Activated naive CD8-positive, alpha-beta T cell treated with anti-CD3 and anti-CD28 coated beads, Interleukin-2, amount 50 U/mL, for 24 hours (primary cell): Measurements from ENCODE around the gene ATXN7L2.
A peak's percentile ranks its signal among the peaks of the same experiment; 100 is the strongest.

ENCODE experiments used
- ATAC-seq: fragments of 150-1000 bp; cut with Tn5 transposase; one replicate; pipeline ENCODE4 v1.10.0; 2021
- DNase-seq: peaks from one replicate; pipeline ENCODE4 v3.0.0; 2021
- H3K27ac Mint-ChIP-seq: one replicate; pipeline ENCODE4 v1.8.0; 2021; ENCODE audit warnings: mild to moderate bottlenecking, mixed read lengths
- H3K27me3 Mint-ChIP-seq: one replicate; pipeline ENCODE4 v1.8.0; 2021; ENCODE audit warnings: mixed read lengths
- H3K36me3 Mint-ChIP-seq: one replicate; pipeline ENCODE4 v1.8.0; 2021; ENCODE audit warnings: low read depth, mixed read lengths
- H3K4me1 Mint-ChIP-seq: one replicate; pipeline ENCODE4 v1.8.0; 2021; ENCODE audit warnings: mixed read lengths
- H3K4me3 Mint-ChIP-seq: one replicate; pipeline ENCODE4 v1.8.0; 2021; ENCODE audit warnings: mild to moderate bottlenecking, moderate library complexity, mixed read lengths
- H3K9me3 Mint-ChIP-seq: one replicate; pipeline ENCODE4 v1.8.0; 2021; ENCODE audit warnings: mixed read lengths

Gene ATXN7L2

DNA sequence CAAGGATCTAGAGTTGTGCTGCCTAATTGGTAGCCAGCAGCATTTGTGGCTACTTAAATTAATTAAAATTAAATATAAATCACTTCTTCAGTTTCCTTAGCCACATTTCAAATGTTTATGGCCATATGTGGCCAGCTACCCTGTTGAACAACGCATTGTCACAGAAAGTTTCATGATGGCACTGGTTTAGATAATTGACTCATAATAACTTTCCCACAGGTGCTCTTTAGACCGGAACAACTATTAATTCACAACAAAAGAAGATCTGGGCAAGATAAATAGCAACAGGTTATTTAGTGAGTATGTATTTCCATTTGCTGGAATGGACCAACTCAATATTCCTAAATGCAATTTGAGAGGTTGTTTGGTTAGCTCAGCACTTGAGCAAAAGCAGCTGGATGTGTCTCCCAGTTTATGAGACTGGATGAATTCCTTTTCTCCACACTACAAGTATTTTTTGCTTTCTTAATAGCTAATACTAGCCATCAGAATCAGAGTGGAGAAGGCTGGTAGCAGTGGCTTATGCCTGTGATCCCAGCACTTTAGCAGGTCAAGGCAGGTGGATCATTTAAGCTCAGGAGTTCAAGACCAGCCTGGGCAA is 29.5 kb downstream of the ATXN7L2 start:
- DNase-seq (no peak), ATAC-seq (no peak)
- H3K27me3 Mint-ChIP-seq, result no peaks in the 10 kb centered on the region
- no peaks in the 10 kb centered on the region for H3K36me3 Mint-ChIP-seq
- no peaks in the 10 kb centered on the region for H3K9me3 Mint-ChIP-seq
- no peak overlapping the region for H3K4me3 Mint-ChIP-seq
- peaks cover 24% of the 10 kb centered on the region for H3K4me1 Mint-ChIP-seq
- no peak overlapping the region for H3K27ac Mint-ChIP-seq

DNA sequence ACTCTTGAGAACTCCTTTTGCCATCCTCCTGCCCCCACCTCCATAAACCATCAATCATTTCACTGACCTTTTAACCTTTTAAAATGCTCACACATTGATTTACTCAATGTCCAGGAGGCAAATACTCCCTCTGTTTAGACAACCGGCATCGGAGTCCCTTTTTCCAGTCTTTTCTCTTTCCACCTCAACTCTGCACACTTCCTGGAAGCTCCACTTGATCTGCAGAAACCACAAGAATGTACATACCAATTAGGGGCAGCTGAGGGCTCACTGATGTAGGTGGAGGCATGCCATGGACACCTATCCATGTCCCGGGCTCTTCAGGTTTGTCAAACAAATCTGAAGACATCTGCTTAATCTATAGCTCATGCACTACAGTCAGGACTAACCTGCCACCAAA is 31.1 kb downstream of the ATXN7L2 start:
- no peaks in the 10 kb centered on the region for H3K27me3 Mint-ChIP-seq
- H3K4me3 Mint-ChIP-seq, result no peak overlapping the region
- H3K36me3 Mint-ChIP-seq, result no peaks in the 10 kb centered on the region
- ATAC-seq (no peak), DNase-seq (no peak)
- no peaks in the 10 kb centered on the region for H3K9me3 Mint-ChIP-seq
- no peak overlapping the region for H3K27ac Mint-ChIP-seq
- H3K4me1 Mint-ChIP-seq, result peaks cover 13% of the 10 kb centered on the region

DNA sequence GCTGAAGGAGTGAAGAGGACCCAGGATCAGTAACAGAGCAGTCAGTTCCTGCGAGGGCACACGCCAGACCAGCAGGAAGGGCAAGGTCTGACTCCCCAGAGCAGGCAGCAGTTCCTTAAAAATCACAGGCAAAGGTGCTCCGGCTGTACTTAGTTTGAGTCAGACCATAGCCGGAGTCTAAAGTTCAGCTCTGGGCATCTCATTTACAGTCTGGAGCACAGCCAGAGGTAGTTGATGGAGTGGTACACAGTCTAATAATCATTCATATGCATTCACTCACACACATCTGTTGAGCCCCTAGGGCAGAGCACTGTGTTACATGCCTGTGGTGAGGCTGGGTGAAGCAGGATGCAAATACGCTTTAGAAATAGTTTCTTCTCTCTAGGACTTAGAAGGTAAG is 33.2 kb downstream of the ATXN7L2 start:
- DNase-seq (no peak), ATAC-seq (no peak)
- Mint-ChIP-seq H3K9me3 (no peaks in the 10 kb centered on the region), H3K27ac (no peak overlapping the region), H3K4me3 (no peak overlapping the region), H3K27me3 (no peaks in the 10 kb centered on the region), H3K36me3 (no peaks in the 10 kb centered on the region), H3K4me1 (peaks cover 4% of the 10 kb centered on the region)

DNA sequence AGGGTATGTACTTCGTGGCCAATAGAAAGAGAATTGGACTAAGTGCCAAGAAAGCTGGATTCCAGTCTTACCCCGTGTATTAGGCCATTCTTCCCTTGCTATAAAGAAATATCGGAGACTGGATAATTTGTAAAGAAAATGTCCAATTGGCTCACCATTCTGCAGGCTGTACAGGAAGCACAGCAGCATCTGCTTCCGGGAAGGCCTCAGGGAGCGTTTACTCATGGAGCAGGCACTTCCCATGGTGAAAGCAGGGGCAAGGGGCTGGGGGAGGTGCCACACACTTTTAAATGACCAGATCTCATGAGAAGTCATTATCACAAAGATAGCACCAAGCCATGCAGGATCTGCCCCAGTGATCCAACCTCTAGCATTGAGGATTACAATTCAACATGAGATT is 33.6 kb downstream of the ATXN7L2 start:
- peaks cover 4% of the 10 kb centered on the region for H3K4me1 Mint-ChIP-seq
- H3K9me3 Mint-ChIP-seq, result no peaks in the 10 kb centered on the region
- no peak for DNase-seq
- ATAC-seq, result no peak
- H3K4me3 Mint-ChIP-seq, result no peak overlapping the region
- H3K36me3 Mint-ChIP-seq, result no peaks in the 10 kb centered on the region
- no peak overlapping the region for H3K27ac Mint-ChIP-seq
- no peaks in the 10 kb centered on the region for H3K27me3 Mint-ChIP-seq

DNA sequence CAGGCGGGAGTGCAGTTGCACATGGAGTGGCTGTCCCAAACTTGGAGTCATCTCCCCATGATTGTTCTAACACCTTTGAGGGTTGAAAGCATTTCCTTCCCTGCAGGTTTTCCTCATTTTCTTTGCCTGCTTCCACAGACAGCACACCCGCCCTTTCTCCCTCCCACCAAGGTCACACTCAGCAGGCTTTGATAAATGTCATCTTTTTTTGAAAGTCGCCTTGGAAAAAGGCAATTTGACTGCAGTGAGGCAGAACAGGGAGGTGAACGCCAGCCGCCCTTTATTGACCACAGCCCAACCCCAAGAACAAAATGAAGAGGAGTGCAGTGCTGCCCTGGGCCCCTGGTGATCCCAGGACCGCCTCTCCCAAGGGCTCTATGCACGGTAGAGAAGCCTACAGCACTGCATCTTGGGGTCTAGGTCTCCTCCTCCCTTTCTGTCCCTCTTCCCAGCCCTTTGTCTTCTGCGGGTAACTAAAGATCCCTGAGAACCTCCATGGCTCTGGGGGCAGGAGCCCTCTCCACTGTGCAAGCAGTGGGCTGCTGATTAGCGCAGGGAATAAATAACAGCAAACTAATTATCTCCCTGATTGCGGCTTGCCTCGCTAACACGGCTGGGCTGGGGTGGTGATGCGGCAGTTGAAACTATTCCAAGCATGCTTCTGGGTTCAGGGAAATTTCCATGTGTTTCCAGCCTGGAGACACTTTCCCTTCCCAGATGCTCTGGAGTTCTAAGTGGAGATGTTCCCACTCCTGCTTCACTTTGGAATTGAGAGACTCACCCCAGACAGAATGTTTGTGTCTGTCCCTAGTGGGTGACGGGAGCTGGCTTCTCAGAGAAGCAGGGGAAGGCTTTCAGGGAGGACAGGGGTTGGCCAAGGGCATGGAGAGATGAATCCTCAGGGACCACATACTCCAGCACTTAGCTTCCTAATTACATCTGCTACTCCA is 37.6 kb downstream of the ATXN7L2 start:
- no peaks in the 10 kb centered on the region for H3K36me3 Mint-ChIP-seq
- DNase-seq (no peak), ATAC-seq (no peak)
- no peaks in the 10 kb centered on the region for H3K9me3 Mint-ChIP-seq
- no peak overlapping the region for H3K27ac Mint-ChIP-seq
- no peaks in the 10 kb centered on the region for H3K27me3 Mint-ChIP-seq
- no peak overlapping the region for H3K4me3 Mint-ChIP-seq
- no peaks in the 10 kb centered on the region for H3K4me1 Mint-ChIP-seq

DNA sequence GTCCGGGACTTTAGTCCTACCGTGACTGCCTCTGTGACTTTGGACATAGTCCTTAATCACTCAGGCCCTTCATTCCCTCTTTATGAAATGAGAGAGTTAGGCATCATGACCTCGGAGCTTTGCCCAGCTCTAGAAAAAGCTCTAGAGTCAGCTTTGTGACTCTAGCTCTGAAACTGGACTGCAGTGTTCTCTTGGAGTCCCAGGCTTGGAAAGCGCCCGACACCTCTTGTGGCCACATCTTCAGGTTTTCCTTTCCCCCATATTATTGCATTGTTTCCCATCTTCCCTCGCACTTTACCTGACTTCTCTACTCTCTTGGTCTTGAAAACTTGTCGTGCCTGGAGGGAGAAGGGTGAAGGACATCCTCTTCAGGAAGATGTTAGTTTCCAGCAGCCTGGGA is 38.3 kb downstream of the ATXN7L2 start:
- DNase-seq (no peak), ATAC-seq (no peak)
- H3K4me3 Mint-ChIP-seq, result no peak overlapping the region
- H3K27ac Mint-ChIP-seq, result no peak overlapping the region
- no peaks in the 10 kb centered on the region for H3K36me3 Mint-ChIP-seq
- H3K9me3 Mint-ChIP-seq, result no peaks in the 10 kb centered on the region
- no peaks in the 10 kb centered on the region for H3K4me1 Mint-ChIP-seq
- no peaks in the 10 kb centered on the region for H3K27me3 Mint-ChIP-seq

DNA sequence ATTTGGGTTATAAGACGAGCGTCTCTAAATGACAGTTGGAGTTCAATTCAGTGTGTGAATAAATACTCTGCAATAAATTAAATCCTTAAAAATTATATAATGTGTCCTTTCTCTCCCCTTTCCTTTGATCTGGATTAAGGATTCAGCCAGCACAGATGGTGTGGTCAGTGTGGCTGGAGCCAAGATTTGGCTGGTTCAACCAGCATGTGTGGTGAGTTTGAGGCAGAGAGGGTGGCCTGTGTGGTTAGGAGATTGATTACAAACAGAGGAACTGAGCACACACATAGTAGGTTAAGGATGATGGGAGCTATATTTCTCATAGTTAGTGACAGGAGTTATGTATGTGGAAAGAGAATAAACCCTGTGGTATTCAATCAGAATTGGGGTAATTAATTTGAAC is 40.0 kb downstream of the ATXN7L2 start:
- DNase-seq (no peak), ATAC-seq (no peak)
- Mint-ChIP-seq H3K36me3 (no peaks in the 10 kb centered on the region), H3K27ac (no peak overlapping the region), H3K4me1 (no peaks in the 10 kb centered on the region), H3K4me3 (no peak overlapping the region), H3K9me3 (no peaks in the 10 kb centered on the region), H3K27me3 (no peaks in the 10 kb centered on the region)

DNA sequence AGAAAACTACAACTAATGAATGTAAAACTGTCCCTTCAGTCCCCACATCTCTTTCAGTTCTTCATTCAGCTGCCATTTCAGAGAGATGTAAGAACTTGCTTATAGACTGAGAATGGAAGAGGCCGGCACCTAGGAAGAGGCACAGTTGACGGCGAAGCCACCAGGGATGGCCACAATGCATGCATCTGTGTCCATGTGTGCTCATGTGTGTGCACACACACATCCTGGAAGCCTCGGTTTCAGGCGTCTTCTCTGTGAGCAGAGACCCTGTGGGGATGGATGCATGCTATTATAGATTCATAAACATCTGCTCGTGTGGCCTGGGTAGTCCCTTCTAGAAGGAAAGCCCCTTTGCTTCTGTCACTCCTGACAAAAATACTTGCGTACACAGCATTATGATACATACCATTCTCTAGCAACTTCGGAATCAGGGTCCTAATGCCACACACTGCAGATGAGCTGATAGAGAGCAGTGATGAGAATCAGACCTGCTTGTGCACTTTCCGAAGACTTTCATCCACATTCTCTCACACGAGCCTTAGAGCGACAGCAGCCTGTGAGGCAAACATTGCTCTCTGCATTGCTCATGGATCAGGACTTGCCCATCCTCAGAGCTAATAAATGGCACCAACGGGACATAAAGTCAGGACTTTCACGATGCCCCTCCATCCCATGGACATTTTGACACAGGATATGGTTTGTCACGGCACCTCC is 43.5 kb downstream of the ATXN7L2 start:
- Mint-ChIP-seq H3K27ac (no peak overlapping the region), H3K4me1 (peaks cover 14% of the 10 kb centered on the region), H3K4me3 (no peak overlapping the region), H3K27me3 (no peaks in the 10 kb centered on the region), H3K9me3 (no peaks in the 10 kb centered on the region), H3K36me3 (no peaks in the 10 kb centered on the region)
- no peak for ATAC-seq
- DNase-seq, result no peak

DNA sequence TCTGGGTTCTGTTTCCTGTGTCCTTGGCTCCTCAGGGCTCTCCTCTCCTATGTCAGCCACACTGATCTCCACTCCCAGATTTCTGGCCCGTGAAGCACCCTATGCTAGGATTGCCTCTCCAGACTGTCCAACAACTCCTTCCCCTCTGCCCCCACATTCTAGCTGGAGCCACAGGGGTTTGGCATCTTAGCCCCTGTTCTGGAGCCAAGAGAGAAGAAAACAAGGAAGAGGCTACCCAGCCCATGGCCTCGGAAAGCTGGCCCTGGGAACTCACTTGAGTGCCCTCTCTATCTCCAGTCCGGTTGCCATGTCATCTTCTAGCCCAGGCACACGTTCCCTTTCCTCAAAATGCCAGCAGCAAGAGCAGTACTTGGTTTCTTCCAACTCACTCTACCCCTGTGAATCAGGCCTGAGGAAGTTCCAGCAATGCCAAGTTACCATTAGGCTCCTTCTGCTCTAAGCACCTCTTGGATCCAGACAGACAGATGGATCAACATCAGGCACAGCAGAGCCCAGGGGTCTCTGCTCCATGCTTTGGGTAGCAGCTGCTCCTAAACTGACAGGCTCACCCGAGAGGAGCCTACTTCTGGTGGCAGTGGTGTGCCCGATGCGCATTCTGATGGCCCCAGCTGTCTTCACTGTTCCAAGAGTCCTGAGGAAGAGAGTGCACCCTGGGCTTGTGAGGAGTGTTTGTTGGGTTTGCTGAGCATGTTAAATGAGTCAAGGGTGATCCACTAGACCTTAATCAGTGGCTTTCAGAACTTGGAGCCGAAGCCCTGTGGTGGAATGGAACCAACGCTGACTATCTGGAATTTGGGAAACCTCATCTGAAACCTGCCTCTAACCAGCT is 44.4 kb downstream of the ATXN7L2 start:
- Mint-ChIP-seq H3K36me3 (no peaks in the 10 kb centered on the region), H3K4me3 (no peak overlapping the region), H3K27me3 (no peaks in the 10 kb centered on the region), H3K27ac (no peak overlapping the region), H3K9me3 (no peaks in the 10 kb centered on the region), H3K4me1 (peaks cover 20% of the 10 kb centered on the region)
- DNase-seq (no peak), ATAC-seq (no peak)

DNA sequence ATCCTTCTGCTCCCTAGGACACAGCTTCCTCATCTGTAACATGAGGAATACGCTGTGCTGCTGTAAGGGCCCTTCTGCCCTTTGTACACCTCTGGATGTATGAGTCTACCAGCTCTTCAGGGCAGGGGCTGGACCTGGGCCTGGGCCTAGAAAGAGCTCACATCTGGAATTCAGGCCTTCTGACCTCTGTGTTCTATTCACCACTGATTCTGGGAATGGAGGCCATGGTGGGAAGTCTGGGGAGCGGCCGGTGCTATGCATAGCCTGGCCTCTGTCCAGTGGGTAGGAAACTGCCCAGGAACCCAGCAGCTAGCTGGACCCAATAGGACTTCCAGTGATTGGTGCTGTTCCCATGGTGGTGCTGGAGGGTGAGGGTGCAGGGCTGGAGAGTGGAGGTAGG is 45.0 kb downstream of the ATXN7L2 start:
- ATAC-seq, result no peak
- no peak overlapping the region for H3K4me3 Mint-ChIP-seq
- no peaks in the 10 kb centered on the region for H3K36me3 Mint-ChIP-seq
- no peak for DNase-seq
- H3K4me1 Mint-ChIP-seq, result peaks cover 20% of the 10 kb centered on the region
- no peaks in the 10 kb centered on the region for H3K27me3 Mint-ChIP-seq
- H3K27ac Mint-ChIP-seq, result no peak overlapping the region
- H3K9me3 Mint-ChIP-seq, result no peaks in the 10 kb centered on the region

DNA sequence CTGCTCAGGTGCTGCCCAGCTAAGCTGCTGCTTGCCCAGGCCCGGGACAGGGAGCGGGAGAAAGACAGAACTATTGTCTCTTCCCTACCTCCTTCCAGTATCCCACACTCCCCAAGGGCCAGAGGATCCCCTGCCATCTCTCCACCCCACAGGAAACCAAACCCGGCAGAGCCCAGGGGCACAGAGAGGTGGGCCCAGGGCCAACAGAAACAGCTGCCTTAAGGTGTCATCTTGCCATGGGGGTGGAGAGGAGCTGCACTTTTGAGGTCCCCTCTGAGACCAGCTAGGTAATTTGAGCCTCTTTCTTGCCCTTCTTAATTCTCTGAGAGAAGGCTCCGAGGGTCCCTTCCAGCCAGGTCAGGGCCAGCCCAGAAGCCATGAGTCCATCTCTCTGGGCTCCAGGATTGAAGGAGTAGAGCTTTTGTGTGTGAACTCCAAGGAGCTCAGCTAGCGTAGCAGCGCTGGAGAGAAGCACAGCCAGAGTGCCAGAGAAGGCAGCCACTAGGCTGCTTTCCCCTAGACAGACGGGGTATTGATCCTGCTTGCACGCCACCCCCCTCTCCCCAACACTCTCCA is 46.3 kb downstream of the ATXN7L2 start:
- ATAC-seq, result no peak
- DNase-seq, result no peak
- peaks cover 20% of the 10 kb centered on the region for H3K4me1 Mint-ChIP-seq
- H3K4me3 Mint-ChIP-seq, result no peak overlapping the region
- no peaks in the 10 kb centered on the region for H3K27me3 Mint-ChIP-seq
- H3K27ac Mint-ChIP-seq, result no peak overlapping the region
- no peaks in the 10 kb centered on the region for H3K9me3 Mint-ChIP-seq
- H3K36me3 Mint-ChIP-seq, result no peaks in the 10 kb centered on the region

DNA sequence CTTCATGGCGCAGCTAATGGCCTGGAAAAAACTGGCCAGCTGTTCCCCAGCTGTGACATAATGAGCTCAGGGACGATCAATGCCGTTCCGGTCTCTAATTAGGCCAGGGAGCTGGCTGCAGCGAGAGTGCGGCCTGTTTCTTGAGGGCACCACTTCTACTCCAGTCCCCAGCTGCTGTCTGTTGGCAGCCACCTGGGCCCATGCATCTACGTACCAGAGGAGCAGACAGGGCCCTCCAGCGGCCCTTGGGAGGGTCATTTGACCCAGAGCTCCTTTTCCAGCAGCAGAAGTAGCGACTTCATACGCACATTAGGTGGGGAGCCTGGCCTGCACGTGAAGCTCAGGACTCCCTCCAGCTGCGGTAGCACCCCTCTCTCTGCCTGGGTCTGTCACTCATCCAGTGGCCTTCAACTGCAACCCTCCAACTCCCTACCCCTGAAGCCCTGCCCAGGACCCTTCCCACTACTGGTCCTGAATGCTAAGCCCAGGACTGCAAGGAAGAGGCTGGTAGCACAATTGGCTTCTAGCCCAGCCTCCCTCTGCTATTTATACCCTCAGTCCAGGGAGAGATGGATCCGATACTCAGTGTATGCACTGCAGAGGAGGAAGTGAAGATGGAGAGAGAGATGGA is 46.9 kb downstream of the ATXN7L2 start:
- peaks cover 20% of the 10 kb centered on the region for H3K4me1 Mint-ChIP-seq
- DNase-seq, result no peak

DNA sequence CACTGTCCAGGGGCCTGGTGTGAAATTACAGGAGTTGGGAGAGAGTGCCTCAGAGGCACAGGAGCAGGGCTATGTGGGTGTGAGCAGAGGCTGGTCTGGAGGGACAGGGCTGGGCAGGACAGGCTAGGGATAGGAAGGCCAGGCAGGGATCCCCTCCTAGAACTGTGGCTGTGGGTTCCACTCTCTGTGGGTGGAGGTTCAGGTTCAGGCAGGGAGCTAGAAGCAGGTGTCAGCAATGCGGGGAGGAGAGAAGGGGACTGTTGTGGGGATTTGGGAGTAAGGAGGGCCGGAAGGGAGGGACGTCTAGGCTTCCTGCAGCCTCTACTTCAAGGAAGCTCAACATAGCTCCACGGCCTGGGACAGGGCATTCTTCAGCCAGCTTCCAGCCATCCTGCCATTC is 47.7 kb downstream of the ATXN7L2 start:
- ATAC-seq, result no peak
- no peak for DNase-seq
- H3K36me3 Mint-ChIP-seq, result no peaks in the 10 kb centered on the region
- no peak overlapping the region for H3K4me3 Mint-ChIP-seq
- H3K27ac Mint-ChIP-seq, result peak overlapping the region; percentile 43
- H3K9me3 Mint-ChIP-seq, result no peaks in the 10 kb centered on the region
- H3K27me3 Mint-ChIP-seq, result no peaks in the 10 kb centered on the region
- H3K4me1 Mint-ChIP-seq, result peaks cover 20% of the 10 kb centered on the region

More for the DNA sequence above, 46.9 kb downstream of the ATXN7L2 start:
- no peaks in the 10 kb centered on the region for H3K36me3 Mint-ChIP-seq
- ATAC-seq, result no peak
- H3K27ac Mint-ChIP-seq, result no peak overlapping the region
- no peak overlapping the region for H3K4me3 Mint-ChIP-seq
- no peaks in the 10 kb centered on the region for H3K9me3 Mint-ChIP-seq
- no peaks in the 10 kb centered on the region for H3K27me3 Mint-ChIP-seq
